Measurements from ENCODE around the gene TSPYL2. TPM values are rescaled to one million over a fixed set of nuclear protein-coding genes. Genes with fewer than 3 reads are reported as not detected.

Gene TSPYL2
- total RNA-seq, 1 donor from 2014 or later, result 85.9 TPM

DNA sequence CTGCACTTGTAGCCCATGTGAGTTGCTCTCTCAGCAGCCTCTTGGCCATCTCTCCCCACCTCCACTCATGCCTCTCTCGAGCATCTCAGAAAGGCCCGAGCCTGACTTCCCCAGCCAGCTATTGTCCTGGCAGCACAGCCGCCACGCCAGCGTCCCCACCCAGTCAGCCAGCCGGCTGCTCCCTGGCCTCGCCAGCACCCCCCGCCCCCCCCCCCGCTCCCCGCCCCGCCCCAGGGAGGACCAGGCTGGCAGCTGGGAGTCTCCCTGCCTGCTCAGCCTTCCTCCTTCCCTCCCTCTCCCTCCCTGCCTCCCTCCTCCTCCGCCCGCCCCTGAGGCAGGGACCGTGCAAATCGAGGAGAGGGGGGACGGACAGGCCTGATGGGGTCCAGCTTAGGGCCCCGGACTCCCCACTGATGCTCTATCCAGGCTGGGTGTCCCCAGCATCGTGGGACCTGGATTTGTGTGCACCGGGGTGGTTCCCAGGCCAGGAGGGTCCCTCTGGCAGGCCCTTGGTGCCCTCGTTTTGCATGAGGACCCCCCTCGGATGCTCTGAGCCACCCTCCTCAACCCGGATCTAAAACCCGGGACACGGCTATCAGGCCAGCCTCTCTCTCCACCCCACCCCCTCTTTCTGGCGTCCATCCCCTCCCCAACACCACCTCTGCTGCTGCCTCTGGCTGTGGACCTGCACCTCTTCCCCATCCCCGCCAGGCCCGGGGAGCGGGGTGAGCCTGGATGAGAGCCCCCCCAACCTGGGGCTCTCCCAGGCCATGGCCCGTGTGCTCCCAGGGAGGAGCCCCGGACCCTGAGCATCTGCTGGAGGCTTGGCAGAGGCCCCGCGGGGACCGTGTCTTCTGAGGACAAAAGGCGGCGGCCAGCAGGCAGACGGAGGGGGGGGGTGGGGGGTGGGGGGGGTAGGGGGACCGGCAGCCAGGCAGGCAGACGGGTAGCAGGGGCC, 33.7 kb upstream of the TSPYL2 start, which contains the start of gene GPR173:
Gene GPR173 (plus strand): TSS at position 621 of the 958 bp plus-strand sequence. CDS start 27,833 bp downstream, outside the sequence.
- no peaks in the 10 kb centered on the region for H3K27me3 ChIP-seq
- no peaks in the 10 kb centered on the region for H3K4me1 ChIP-seq
- H3K36me3 ChIP-seq, result no peaks in the 10 kb centered on the region
- intact Hi-C loops (cut with DNase I), result no loop called here
- TF ChIP-seq POLR2AphosphoS5 (IDR thresholded peaks at IDR 0.05; ENCODE audit: insufficient read depth in 1 of 2, low read depth in 1 of 2) (peak in 1 of 2 donors; percentile 54), POLR2A (IDR thresholded peaks at IDR 0.05) (no peak)
- peak within 1 kb of the TSS; percentile 71 for H3K27ac ChIP-seq
- peak within 1 kb of the TSS; percentile 45 to 48 for H3K4me3 ChIP-seq
- no peaks in the 10 kb centered on the region for H3K9me3 ChIP-seq
- DNase-seq (ENCODE audit: extremely low spot score in 2 of 2), result no peak

DNA sequence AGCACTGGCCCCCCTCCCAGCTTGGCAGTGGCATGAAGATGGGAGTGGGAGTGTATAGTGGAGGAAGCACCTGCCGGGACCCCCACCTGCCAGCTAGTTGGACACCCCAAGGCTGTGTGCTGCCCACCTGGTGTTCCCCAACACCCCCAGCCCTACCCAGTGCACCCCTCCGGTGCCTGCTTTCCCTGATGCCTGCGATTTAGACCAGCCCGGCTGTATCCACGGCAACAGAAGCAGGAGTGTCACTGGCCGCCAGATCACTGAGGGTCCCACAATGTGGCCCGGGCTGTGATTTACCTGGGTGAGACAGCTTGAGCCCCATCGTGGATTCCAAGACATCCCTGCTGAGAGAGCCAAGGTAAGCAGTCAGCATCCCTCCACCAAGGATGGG, 33.0 kb upstream of the TSPYL2 start:
- no peak for DNase-seq (ENCODE audit: extremely low spot score in 2 of 2)

DNA sequence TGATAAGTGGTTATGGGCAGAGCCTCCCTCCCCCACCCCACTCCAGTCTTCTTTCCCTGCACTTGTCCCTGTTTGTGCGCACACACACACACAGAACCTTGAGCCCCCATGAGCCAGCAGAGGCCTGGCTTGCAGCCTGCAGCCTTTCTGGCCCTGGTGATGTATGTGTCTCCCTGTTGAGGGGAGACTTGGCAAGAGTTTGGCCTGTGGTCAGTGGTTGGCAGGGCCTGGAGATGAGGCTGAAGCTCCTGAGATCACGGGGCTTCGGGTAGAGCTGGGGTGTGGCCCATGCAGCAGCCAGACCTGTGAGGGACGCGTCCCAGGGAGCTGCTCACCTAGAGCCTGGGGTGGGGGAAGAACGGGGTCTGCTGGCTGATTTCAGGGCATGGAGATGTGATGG, 31.3 kb upstream of the TSPYL2 start:
- DNase-seq (ENCODE audit: extremely low spot score in 2 of 2), result no peak
- intact Hi-C loops (cut with DNase I), result no loop called here
- no peak overlapping the region for H3K4me3 ChIP-seq
- no peaks in the 10 kb centered on the region for H3K9me3 ChIP-seq
- no peaks in the 10 kb centered on the region for H3K27me3 ChIP-seq
- H3K36me3 ChIP-seq, result no peaks in the 10 kb centered on the region
- no peak overlapping the region for H3K27ac ChIP-seq
- no peaks in the 10 kb centered on the region for H3K4me1 ChIP-seq
- TF ChIP-seq POLR2AphosphoS5 (IDR thresholded peaks at IDR 0.05; ENCODE audit: insufficient read depth in 1 of 2, low read depth in 1 of 2), result no peak
- TF ChIP-seq, protein P1, sequence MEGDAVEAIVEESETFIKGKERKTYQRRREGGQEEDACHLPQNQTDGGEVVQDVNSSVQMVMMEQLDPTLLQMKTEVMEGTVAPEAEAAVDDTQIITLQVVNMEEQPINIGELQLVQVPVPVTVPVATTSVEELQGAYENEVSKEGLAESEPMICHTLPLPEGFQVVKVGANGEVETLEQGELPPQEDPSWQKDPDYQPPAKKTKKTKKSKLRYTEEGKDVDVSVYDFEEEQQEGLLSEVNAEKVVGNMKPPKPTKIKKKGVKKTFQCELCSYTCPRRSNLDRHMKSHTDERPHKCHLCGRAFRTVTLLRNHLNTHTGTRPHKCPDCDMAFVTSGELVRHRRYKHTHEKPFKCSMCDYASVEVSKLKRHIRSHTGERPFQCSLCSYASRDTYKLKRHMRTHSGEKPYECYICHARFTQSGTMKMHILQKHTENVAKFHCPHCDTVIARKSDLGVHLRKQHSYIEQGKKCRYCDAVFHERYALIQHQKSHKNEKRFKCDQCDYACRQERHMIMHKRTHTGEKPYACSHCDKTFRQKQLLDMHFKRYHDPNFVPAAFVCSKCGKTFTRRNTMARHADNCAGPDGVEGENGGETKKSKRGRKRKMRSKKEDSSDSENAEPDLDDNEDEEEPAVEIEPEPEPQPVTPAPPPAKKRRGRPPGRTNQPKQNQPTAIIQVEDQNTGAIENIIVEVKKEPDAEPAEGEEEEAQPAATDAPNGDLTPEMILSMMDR (IDR thresholded peaks at IDR 0.05), result no peak
- TF ChIP-seq POLR2A (IDR thresholded peaks at IDR 0.05), result no peak

More for the DNA sequence above, 33.0 kb upstream of the TSPYL2 start:
- Histone ChIP-seq H3K27me3 (no peaks in the 10 kb centered on the region), H3K9me3 (no peaks in the 10 kb centered on the region), H3K4me3 (peak overlapping the region; percentile 45 to 48), H3K36me3 (no peaks in the 10 kb centered on the region), H3K4me1 (no peaks in the 10 kb centered on the region), H3K27ac (peak overlapping the region; percentile 71)
- TF ChIP-seq POLR2AphosphoS5 (IDR thresholded peaks at IDR 0.05; ENCODE audit: insufficient read depth in 1 of 2, low read depth in 1 of 2), result no peak
- TF ChIP-seq, protein P1 (IDR thresholded peaks at IDR 0.05), result no peak
- no peak for TF ChIP-seq POLR2A (IDR thresholded peaks at IDR 0.05)
- intact Hi-C loops (cut with DNase I), result no loop called here

DNA sequence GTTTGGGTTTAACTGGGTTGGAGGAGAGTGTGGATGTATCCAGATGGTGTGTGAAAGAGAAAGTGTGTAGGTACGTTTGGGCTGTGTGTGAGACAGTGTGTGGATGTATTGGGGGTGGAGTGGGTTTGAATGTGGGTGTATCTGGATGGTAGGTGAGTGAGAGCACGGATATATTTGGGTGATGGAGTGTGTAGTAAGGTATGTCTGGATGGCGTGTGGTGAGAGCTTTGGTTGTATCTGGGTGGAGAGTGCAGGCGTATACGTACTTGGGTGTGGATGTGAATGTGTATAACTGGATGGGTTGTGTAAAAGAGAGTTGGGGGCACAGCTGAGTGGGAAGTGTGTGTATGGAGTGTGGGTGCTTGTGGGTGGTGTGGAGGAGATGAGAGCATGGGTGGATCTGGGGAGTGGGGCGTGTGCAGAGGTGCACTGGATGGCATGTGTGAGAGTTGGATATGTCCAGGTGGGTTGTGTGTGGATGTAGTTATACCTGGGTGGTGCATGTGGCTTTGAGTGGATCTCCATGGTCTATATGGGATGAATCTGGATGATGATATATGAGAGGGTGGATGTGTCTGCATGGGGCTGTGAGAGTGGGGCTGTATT, 26.8 kb upstream of the TSPYL2 start:
- H3K27me3 ChIP-seq, result no peaks in the 10 kb centered on the region
- no peak overlapping the region for H3K4me3 ChIP-seq
- H3K4me1 ChIP-seq, result no peaks in the 10 kb centered on the region
- H3K9me3 ChIP-seq, result no peaks in the 10 kb centered on the region
- intact Hi-C loops (cut with DNase I), result no loop called here
- DNase-seq (ENCODE audit: extremely low spot score in 2 of 2), result no peak
- no peaks in the 10 kb centered on the region for H3K36me3 ChIP-seq
- TF ChIP-seq POLR2AphosphoS5 (IDR thresholded peaks at IDR 0.05; ENCODE audit: insufficient read depth in 1 of 2, low read depth in 1 of 2) (no peak), POLR2A (IDR thresholded peaks at IDR 0.05) (no peak)
- TF ChIP-seq, protein P1 (IDR thresholded peaks at IDR 0.05), result no peak
- no peak overlapping the region for H3K27ac ChIP-seq

DNA sequence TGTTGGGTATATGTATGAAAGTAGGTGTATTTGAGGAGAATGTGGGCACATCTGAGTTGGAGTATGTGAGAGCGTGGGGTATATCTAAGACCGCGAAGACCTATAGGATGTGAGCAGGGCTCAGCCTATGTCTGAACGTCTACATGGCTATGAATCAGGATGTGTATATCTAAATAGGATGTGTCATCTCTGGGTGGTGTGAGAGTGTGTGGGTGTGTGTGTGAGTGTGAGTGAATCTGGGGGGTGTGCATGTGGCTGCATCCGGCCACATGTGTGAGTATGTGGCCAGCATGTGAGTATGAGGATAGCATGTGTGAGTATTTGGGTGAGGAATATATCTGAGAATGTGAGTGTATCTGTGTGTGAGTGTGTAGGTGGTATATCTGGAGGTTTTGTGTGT, 25.9 kb upstream of the TSPYL2 start:
- no peak overlapping the region for H3K4me3 ChIP-seq
- no peaks in the 10 kb centered on the region for H3K27me3 ChIP-seq
- intact Hi-C loops (cut with DNase I), result no loop called here
- H3K36me3 ChIP-seq, result no peaks in the 10 kb centered on the region
- DNase-seq (ENCODE audit: extremely low spot score in 2 of 2), result no peak
- no peaks in the 10 kb centered on the region for H3K9me3 ChIP-seq
- TF ChIP-seq, protein P1 (IDR thresholded peaks at IDR 0.05), result no peak
- TF ChIP-seq POLR2AphosphoS5 (IDR thresholded peaks at IDR 0.05; ENCODE audit: insufficient read depth in 1 of 2, low read depth in 1 of 2) (no peak), POLR2A (IDR thresholded peaks at IDR 0.05) (no peak)
- H3K27ac ChIP-seq, result no peak overlapping the region
- H3K4me1 ChIP-seq, result no peaks in the 10 kb centered on the region
